ENCODE measurements around the gene DRC1.

DNA sequence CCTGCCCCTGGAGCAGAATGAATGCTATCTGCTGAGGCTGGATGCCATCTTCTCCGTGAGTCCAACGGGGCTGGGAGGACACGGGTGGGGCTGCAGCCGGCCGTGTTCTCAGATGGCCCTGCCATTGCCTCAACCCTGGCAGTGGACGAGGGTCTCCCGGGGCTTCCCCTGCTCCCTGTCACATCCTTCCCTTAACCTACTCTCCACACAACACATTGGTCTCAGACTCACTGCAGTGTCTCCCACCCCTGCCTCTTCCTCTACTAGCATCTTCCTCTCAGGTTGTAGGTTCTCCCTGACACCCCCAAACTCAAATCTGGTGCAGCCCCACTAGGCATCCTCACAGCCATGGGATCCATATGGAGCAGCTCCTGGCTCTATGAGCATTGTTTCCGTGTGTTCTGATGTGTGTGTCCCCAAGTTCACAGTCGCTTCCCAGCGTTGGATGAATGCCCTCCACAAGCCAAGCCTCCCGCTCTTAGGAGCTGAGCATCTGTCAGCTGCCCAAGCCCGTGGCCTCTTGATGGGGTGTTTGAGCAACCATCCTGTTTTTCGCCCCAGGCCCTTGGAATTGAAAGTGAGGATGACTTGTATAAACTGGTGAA is 48.4 kb downstream of the DRC1 start:
- TF ChIP-seq, protein P1, sequence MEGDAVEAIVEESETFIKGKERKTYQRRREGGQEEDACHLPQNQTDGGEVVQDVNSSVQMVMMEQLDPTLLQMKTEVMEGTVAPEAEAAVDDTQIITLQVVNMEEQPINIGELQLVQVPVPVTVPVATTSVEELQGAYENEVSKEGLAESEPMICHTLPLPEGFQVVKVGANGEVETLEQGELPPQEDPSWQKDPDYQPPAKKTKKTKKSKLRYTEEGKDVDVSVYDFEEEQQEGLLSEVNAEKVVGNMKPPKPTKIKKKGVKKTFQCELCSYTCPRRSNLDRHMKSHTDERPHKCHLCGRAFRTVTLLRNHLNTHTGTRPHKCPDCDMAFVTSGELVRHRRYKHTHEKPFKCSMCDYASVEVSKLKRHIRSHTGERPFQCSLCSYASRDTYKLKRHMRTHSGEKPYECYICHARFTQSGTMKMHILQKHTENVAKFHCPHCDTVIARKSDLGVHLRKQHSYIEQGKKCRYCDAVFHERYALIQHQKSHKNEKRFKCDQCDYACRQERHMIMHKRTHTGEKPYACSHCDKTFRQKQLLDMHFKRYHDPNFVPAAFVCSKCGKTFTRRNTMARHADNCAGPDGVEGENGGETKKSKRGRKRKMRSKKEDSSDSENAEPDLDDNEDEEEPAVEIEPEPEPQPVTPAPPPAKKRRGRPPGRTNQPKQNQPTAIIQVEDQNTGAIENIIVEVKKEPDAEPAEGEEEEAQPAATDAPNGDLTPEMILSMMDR (IDR thresholded peaks at IDR 0.05; ENCODE audit: low read depth, low read length, poor library complexity, severe bottlenecking): no peak
- no peak for TF ChIP-seq EZH2phosphoT487 (IDR thresholded peaks at IDR 0.05; ENCODE audit: borderline replicate concordance, low read length)

All from DOHH2 (cell line).